Right cardiac atrium (tissue), 5 donors: ENCODE data around the gene CDC42BPB. TPM values are rescaled to one million over a fixed set of nuclear protein-coding genes. Genes with fewer than 3 reads are reported as not detected.
A peak's percentile ranks its signal among the peaks of the same experiment; 100 is the strongest.
"Not testable (repeated sequence)": the region's sequence is repeated elsewhere in the genome, so short reads cannot be mapped to it uniquely, and the experiment has no call there.

Experiments used
- ATAC-seq, 2 donors: fragments of 200-7000 bp; cut with Tn5 transposase; one replicate each; pipeline versions ENCODE4 v1.8.0 to v1.9.1; 2020; ENCODE audit warnings: moderate library complexity in 2 of 2, mild to moderate bottlenecking in 1 of 2
- DNase-seq, 3 donors: peaks; one replicate each; pipeline ENCODE4 v3.0.0-alpha.2; 2020
- H3K27ac ChIP-seq: one replicate; pipeline ENCODE4 v1.5.1; 2013; ENCODE audit warnings: mild to moderate bottlenecking, low read length, control low read depth, moderate library complexity
- H3K27me3 ChIP-seq: one replicate; pipeline ENCODE4 v1.6.1; 2013; ENCODE audit not compliant: control insufficient read depth, insufficient read depth
- H3K4me1 ChIP-seq: one replicate; pipeline ENCODE4 v1.6.1; 2013; ENCODE audit warnings: low read length; ENCODE audit not compliant: control insufficient read depth, insufficient read depth
- H3K4me3 ChIP-seq: one replicate; pipeline ENCODE4 v1.5.1; 2013; ENCODE audit warnings: low read length, control low read depth
- H3K9me3 ChIP-seq: one replicate; pipeline ENCODE4 v1.6.1; 2013; ENCODE audit warnings: low read length; ENCODE audit not compliant: control insufficient read depth
- WGBS: extraction: QIAGEN DNeasy Blood & Tissue Kit; methylation state at CpG from one replicate; pipeline ENCODE4 v1.1.7; 2013; 5-methylcytosine and 5-hydroxymethylcytosine counted together
- intact Hi-C, 4 donors: fragments of 100-400 bp; cut with DNase I; formaldehyde crosslinking; loops; one replicate each; pipeline versions ENCODE4 v1.11.0 to v1.14.0; 2022 to 2023
- polyA plus RNA-seq: library from polyadenylated mRNA; stranded (reverse); fragments of 200-250 nt; gene quantifications from one replicate; pipeline ENCODE4 v1.2.3, GENCODE V29; 2013
- total RNA-seq, 4 donors: library from RNA; stranded (reverse); fragmentation: NEBNext Ultra II Directional; extraction: Animal tissue kit (Norgen Biotek cat#: 25700); gene quantifications; one replicate each; pipeline ENCODE4 v1.2.1, GENCODE V29; 2021
- donor health status: healthy with polysubstance abuse.
- donor health status: DM: no; HTN: yes; CAD: no.
- donor health status: DM: no; HTN: no; CAD: no.
- donor health status: DM: no; HTN: yes; CAD: no; lungs with severe emphysema.
- donor health status: DM: yes; HTN: yes; CAD: no.

Gene CDC42BPB
- total and polyA plus RNA-seq, 5 donors, result 42.5 to 82.5 (median 69.7) TPM

- Histone ChIP-seq H3K27me3 (no peaks in the 10 kb centered on the region), H3K27ac (no peak overlapping the region), H3K9me3 (no peaks in the 10 kb centered on the region), H3K4me1 (peaks cover 6% of the 10 kb centered on the region), H3K4me3 (peak overlapping the region; percentile 41)
- DNase-seq (peak in 1 of 3 donors; percentile 51), ATAC-seq (peak; percentile 9 to 12)
- intact Hi-C loops, result loop anchor here in 1 of 4 donors (10.0 kb wide), 1 partner anchor 153 kb away; the partner anchor contains the start of gene TRAF3
- WGBS, result 17% methylated on average over 35 of the region's 35 CpGs
These were observed 129.4 kb downstream of the CDC42BPB start for GRCh38 chr14:102927878-102928411.

GRCh38 chr14:102927346-102927877, 129.9 kb downstream of the CDC42BPB start:
- no peaks in the 10 kb centered on the region for H3K27me3 ChIP-seq
- H3K9me3 ChIP-seq, result no peaks in the 10 kb centered on the region
- peak in 2 of 3 donors; percentile 41 to 56 for DNase-seq
- intact Hi-C loops, result loop anchor here in 1 of 4 donors (10.0 kb wide), 1 partner anchor 153 kb away; the partner anchor contains the start of gene TRAF3
- H3K27ac ChIP-seq, result no peak overlapping the region
- no peak overlapping the region for H3K4me3 ChIP-seq
- WGBS, result 67% methylated on average over 19 of the region's 19 CpGs
- peaks cover 6% of the 10 kb centered on the region for H3K4me1 ChIP-seq
- no peak for ATAC-seq

- H3K4me3 ChIP-seq, H3K27ac ChIP-seq, H3K4me1 ChIP-seq, ATAC-seq, H3K9me3 ChIP-seq, H3K27me3 ChIP-seq: not testable (repeated sequence)
- DNase-seq, result peak in 2 of 3 donors; percentile 2 to 16
- 96% methylated on average over 10 of the region's 10 CpGs for WGBS
- intact Hi-C loops, result loop anchor here in 1 of 4 donors (10.0 kb wide), 1 partner anchor 152 kb away; the partner anchor contains the start of gene TRAF3
These were observed 130.5 kb downstream of the CDC42BPB start for GRCh38 chr14:102926840-102927239.

GRCh38 chr14:102926104-102926503, 131.2 kb downstream of the CDC42BPB start:
- Histone ChIP-seq H3K27me3 (no peaks in the 10 kb centered on the region), H3K9me3 (no peaks in the 10 kb centered on the region), H3K4me1 (peaks cover 6% of the 10 kb centered on the region), H3K27ac (no peak overlapping the region), H3K4me3 (no peak overlapping the region)
- DNase-seq (peak in 2 of 3 donors; percentile 7 to 17), ATAC-seq (no peak)
- 65% methylated on average over 12 of the region's 12 CpGs for WGBS
- intact Hi-C loops, result loop anchor here in 1 of 4 donors (10.0 kb wide), 1 partner anchor 151 kb away; the partner anchor contains the start of gene TRAF3

- no peak for ATAC-seq
- 71% methylated on average over 11 of the region's 11 CpGs for WGBS
- H3K4me1 ChIP-seq, result peaks cover 6% of the 10 kb centered on the region
- intact Hi-C loops, result loop anchor here in 1 of 4 donors (10.0 kb wide), 1 partner anchor 151 kb away; the partner anchor contains the start of gene TRAF3
- H3K27me3 ChIP-seq, result no peaks in the 10 kb centered on the region
- no peak overlapping the region for H3K4me3 ChIP-seq
- DNase-seq, result peak in 2 of 3 donors; percentile 16 to 21
- H3K27ac ChIP-seq, result no peak overlapping the region
- no peaks in the 10 kb centered on the region for H3K9me3 ChIP-seq
These were observed 131.7 kb downstream of the CDC42BPB start for GRCh38 chr14:102925646-102926045.

GRCh38 chr14:102924632-102925588, 132.4 kb downstream of the CDC42BPB start:
- no peak for ATAC-seq
- Histone ChIP-seq H3K9me3 (no peaks in the 10 kb centered on the region), H3K27ac (no peak overlapping the region), H3K27me3 (no peaks in the 10 kb centered on the region), H3K4me1 (peaks cover 6% of the 10 kb centered on the region), H3K4me3 (no peak overlapping the region)
- intact Hi-C loops, result loop anchor here in 1 of 4 donors (10.0 kb wide), 1 partner anchor 150 kb away; the partner anchor contains the start of gene TRAF3
- DNase-seq, result peak in 2 of 3 donors; percentile 35 to 60
- 82% methylated on average over 25 of the region's 25 CpGs for WGBS

GRCh38 chr14:102923925-102924486, 133.3 kb downstream of the CDC42BPB start:
- ATAC-seq (no peak), DNase-seq (peak in 1 of 3 donors; percentile 42)
- intact Hi-C loops, result loop anchor here in 1 of 4 donors (10.0 kb wide), 1 partner anchor 149 kb away; the partner anchor contains the start of gene TRAF3
- no peaks in the 10 kb centered on the region for H3K9me3 ChIP-seq
- no peak overlapping the region for H3K4me3 ChIP-seq
- no peak overlapping the region for H3K27ac ChIP-seq
- 41% methylated on average over 11 of the region's 11 CpGs for WGBS
- no peaks in the 10 kb centered on the region for H3K27me3 ChIP-seq
- H3K4me1 ChIP-seq, result peaks cover 3% of the 10 kb centered on the region

- whole genome bisulfite sequencing, result 6% methylated on average over 53 of the region's 53 CpGs
- intact Hi-C loops, result loop anchor here in 1 of 4 donors (10.0 kb wide), 1 partner anchor 149 kb away; the partner anchor contains the start of gene TRAF3
These were observed 134.0 kb downstream of the CDC42BPB start for GRCh38 chr14:102923201-102923924.

GRCh38 chr14:102922490-102923200, 134.7 kb downstream of the CDC42BPB start, which contains the start of gene AMN:
Gene AMN (plus strand): TSS chr14:102922663. CDS start chr14:102922689, 26 bp downstream.
- no peaks in the 10 kb centered on the region for H3K9me3 ChIP-seq
- intact Hi-C loops, result loop anchor here in 1 of 4 donors (10.0 kb wide), 1 partner anchor 148 kb away; the partner anchor contains the start of gene TRAF3
- no peaks in the 10 kb centered on the region for H3K27me3 ChIP-seq
- H3K4me1 ChIP-seq, result no peaks in the 10 kb centered on the region
- 7% methylated on average over 56 of the region's 56 CpGs for WGBS
- H3K27ac ChIP-seq, result no peak within 1 kb of the TSS
- DNase-seq (peak in 2 of 3 donors; percentile 18 to 54), ATAC-seq (peak; percentile 21 to 31)
- H3K4me3 ChIP-seq, result no peak within 1 kb of the TSS

More at GRCh38 chr14:102923201-102923924, 134.0 kb downstream of the CDC42BPB start:
- DNase-seq, result peak in 2 of 3 donors; percentile 14 to 51
- no peak overlapping the region for H3K4me3 ChIP-seq
- no peak overlapping the region for H3K27ac ChIP-seq
- H3K4me1 ChIP-seq, result no peaks in the 10 kb centered on the region
- no peaks in the 10 kb centered on the region for H3K9me3 ChIP-seq
- no peaks in the 10 kb centered on the region for H3K27me3 ChIP-seq
- ATAC-seq, result no peak
